Kidney (tissue), 14 donors: ENCODE measurements around the gene STAG2. TPM values are rescaled to one million over a fixed set of nuclear protein-coding genes. Genes with fewer than 3 reads are reported as not detected.

Experiments
- DNase-seq, 5 donors: peaks; one replicate each; pipeline ENCODE4 v3.0.0-alpha.2; 2013 to 2020
- FAIRE-seq: peaks from 2 replicates; lab custom pipeline; 2012; peaks lifted over from hg19 to GRCh38; lab: Jason Lieb, UNC
- H3K27ac ChIP-seq, 2 donors: one replicate each; pipeline ENCODE4 v1.7.0; 2013; ENCODE audit warnings: low read depth in 2 of 2, low read length in 2 of 2, inconsistent platforms in 1 of 2
- H3K27me3 ChIP-seq: one replicate; pipeline ENCODE4 v1.7.1; 2013; ENCODE audit warnings: low read length, inconsistent platforms; ENCODE audit not compliant: control insufficient read depth, insufficient read depth
- H3K36me3 ChIP-seq, 3 donors: one replicate each; pipeline versions ENCODE4 v1.7.0 to v1.7.1; 2013; ENCODE audit warnings: low read length in 3 of 3, control low read depth in 1 of 3, inconsistent platforms in 1 of 3; ENCODE audit not compliant: insufficient read depth in 3 of 3, control insufficient read depth in 2 of 3
- H3K4me1 ChIP-seq, 3 donors: one replicate each; pipeline versions ENCODE4 v1.7.0 to v1.7.1; 2013; ENCODE audit warnings: low read length in 3 of 3, inconsistent platforms in 1 of 3, low read depth in 1 of 3; ENCODE audit not compliant: control insufficient read depth in 2 of 3, insufficient read depth in 2 of 3
- H3K4me3 ChIP-seq, 3 donors: one replicate each; pipeline versions ENCODE4 v1.7.0 to v1.8.1; 2013; ENCODE audit warnings: low read length in 3 of 3, control low read depth in 1 of 3, inconsistent platforms in 1 of 3
- H3K9ac ChIP-seq, 3 donors: one replicate each; pipeline versions ENCODE4 v1.7.0 to v1.7.1; 2013; ENCODE audit warnings: low read length in 3 of 3, control low read depth in 1 of 3, inconsistent platforms in 1 of 3
- H3K9me3 ChIP-seq, 3 donors: one replicate each; pipeline versions ENCODE4 v1.7.0 to v1.7.1; 2013; ENCODE audit warnings: low read length in 3 of 3, control low read depth in 1 of 3, inconsistent platforms in 1 of 3; ENCODE audit not compliant: control insufficient read depth in 2 of 3, insufficient read depth in 1 of 3
- CTCF ChIP-seq: IDR thresholded peaks from 3 replicates; pipeline ENCODE4 v1.5.1; 2012; ENCODE audit warnings: mild to moderate bottlenecking, moderate library complexity, borderline replicate concordance; ENCODE audit not compliant: insufficient read depth; ENCODE audit errors: extremely low read depth
- intact Hi-C: fragments of 100-400 bp; cut with DNase I; formaldehyde crosslinking; loops from one replicate; pipeline ENCODE4 v1.11.1; 2022
- polyA plus RNA-seq: library from polyadenylated mRNA; stranded (reverse); fragments of 350-450 nt; fragmentation: Illumina TruSeq; extraction: RNeasy Lipid Tissue Mini Kit (QIAGEN cat#74804); gene quantifications from one replicate; pipeline ENCODE4 v1.2.3, GENCODE V29; 2014; ENCODE audit warnings: low read depth, low replicate concordance; ENCODE audit not compliant: insufficient read depth
- total RNA-seq: library from RNA; stranded (reverse); fragmentation: NEBNext Ultra II Directional; extraction: Animal tissue kit (Norgen Biotek cat#: 25700); gene quantifications from one replicate; pipeline ENCODE4 v1.2.1, GENCODE V29; 2021
- donor health status: control.
- donor health status: control.
- donor health status: control.
- donor health status: control.
- donor health status: control.
- donor health status: DM: yes; HTN: yes; CAD: no.
- donor health status: Normal renal cell carcinoma (clear cell type).

STAG2 gene
- total and polyA plus RNA-seq, 2 donors from 2014 or later = 18.2 to 66.0 TPM

GRCh38 chrX:123967497-123967896 lies 6.0 kb downstream of the STAG2 start:
- FAIRE-seq (no peak), DNase-seq (no peak)
- H3K27ac ChIP-seq = no peak overlapping the region
- no peak overlapping the region for H3K4me3 ChIP-seq
- no peak overlapping the region for H3K9ac ChIP-seq
- no peaks in the 10 kb centered on the region for H3K27me3 ChIP-seq
- H3K9me3 ChIP-seq = no peaks in the 10 kb centered on the region
- no peak for TF ChIP-seq CTCF
- H3K36me3 ChIP-seq = no peaks in the 10 kb centered on the region
- intact Hi-C loops = no loop called here
- no peaks in the 10 kb centered on the region for H3K4me1 ChIP-seq

GRCh38 chrX:123968383-123969050 lies 7.0 kb downstream of the STAG2 start:
- no peak overlapping the region for H3K4me3 ChIP-seq
- H3K27ac ChIP-seq = no peak overlapping the region
- no peak overlapping the region for H3K9ac ChIP-seq
- no peak for TF ChIP-seq CTCF
- intact Hi-C loops = no loop called here
- no peak for FAIRE-seq
- H3K9me3 ChIP-seq = no peaks in the 10 kb centered on the region
- H3K4me1 ChIP-seq = no peaks in the 10 kb centered on the region
- no peak for DNase-seq
- H3K27me3 ChIP-seq = no peaks in the 10 kb centered on the region
- no peaks in the 10 kb centered on the region for H3K36me3 ChIP-seq

- Histone ChIP-seq H3K27ac (no peak overlapping the region), H3K36me3 (no peaks in the 10 kb centered on the region), H3K27me3 (no peaks in the 10 kb centered on the region), H3K9me3 (no peaks in the 10 kb centered on the region), H3K9ac (no peak overlapping the region), H3K4me3 (no peak overlapping the region), H3K4me1 (no peaks in the 10 kb centered on the region)
- intact Hi-C loops = no loop called here
- peak; percentile 62 for FAIRE-seq
- no peak for DNase-seq
- no peak for TF ChIP-seq CTCF
Observed at GRCh38 chrX:123971982-123972381, 10.5 kb downstream of the STAG2 start.

- Histone ChIP-seq H3K4me1 (no peaks in the 10 kb centered on the region), H3K27me3 (no peaks in the 10 kb centered on the region), H3K36me3 (no peaks in the 10 kb centered on the region), H3K9me3 (no peaks in the 10 kb centered on the region), H3K4me3 (no peak overlapping the region), H3K9ac (no peak overlapping the region), H3K27ac (no peak overlapping the region)
- DNase-seq = no peak
- no peak for TF ChIP-seq CTCF
- intact Hi-C loops = no loop called here
- FAIRE-seq = no peak
Observed at GRCh38 chrX:123973921-123974320, 12.4 kb downstream of the STAG2 start.
